ENCODE results near the gene KLRC2.

- TF ChIP-seq CTCF (conservative IDR thresholded peaks at IDR 0.05; ENCODE audit: low read depth in 2 of 2) (no peak), EZH2phosphoT487 (IDR thresholded peaks at IDR 0.05; ENCODE audit: unreplicated experiment) (no peak), REST (IDR thresholded peaks at IDR 0.05; ENCODE audit: unreplicated experiment) (no peak), EZH2 (IDR thresholded peaks at IDR 0.05; ENCODE audit: low read depth, unreplicated experiment) (no peak), POLR2AphosphoS5 (IDR thresholded peaks at IDR 0.05; ENCODE audit: low read depth) (no peak)
Measured at GRCh38 chr12:10455766-10456165, 20.0 kb upstream of the KLRC2 start.
